Measurements from ENCODE around the gene KIF21A.
"Not testable (repeated sequence)": the region's sequence is repeated elsewhere in the genome, so short reads cannot be mapped to it uniquely, and the experiment has no call there.

Gene KIF21A, protein sequence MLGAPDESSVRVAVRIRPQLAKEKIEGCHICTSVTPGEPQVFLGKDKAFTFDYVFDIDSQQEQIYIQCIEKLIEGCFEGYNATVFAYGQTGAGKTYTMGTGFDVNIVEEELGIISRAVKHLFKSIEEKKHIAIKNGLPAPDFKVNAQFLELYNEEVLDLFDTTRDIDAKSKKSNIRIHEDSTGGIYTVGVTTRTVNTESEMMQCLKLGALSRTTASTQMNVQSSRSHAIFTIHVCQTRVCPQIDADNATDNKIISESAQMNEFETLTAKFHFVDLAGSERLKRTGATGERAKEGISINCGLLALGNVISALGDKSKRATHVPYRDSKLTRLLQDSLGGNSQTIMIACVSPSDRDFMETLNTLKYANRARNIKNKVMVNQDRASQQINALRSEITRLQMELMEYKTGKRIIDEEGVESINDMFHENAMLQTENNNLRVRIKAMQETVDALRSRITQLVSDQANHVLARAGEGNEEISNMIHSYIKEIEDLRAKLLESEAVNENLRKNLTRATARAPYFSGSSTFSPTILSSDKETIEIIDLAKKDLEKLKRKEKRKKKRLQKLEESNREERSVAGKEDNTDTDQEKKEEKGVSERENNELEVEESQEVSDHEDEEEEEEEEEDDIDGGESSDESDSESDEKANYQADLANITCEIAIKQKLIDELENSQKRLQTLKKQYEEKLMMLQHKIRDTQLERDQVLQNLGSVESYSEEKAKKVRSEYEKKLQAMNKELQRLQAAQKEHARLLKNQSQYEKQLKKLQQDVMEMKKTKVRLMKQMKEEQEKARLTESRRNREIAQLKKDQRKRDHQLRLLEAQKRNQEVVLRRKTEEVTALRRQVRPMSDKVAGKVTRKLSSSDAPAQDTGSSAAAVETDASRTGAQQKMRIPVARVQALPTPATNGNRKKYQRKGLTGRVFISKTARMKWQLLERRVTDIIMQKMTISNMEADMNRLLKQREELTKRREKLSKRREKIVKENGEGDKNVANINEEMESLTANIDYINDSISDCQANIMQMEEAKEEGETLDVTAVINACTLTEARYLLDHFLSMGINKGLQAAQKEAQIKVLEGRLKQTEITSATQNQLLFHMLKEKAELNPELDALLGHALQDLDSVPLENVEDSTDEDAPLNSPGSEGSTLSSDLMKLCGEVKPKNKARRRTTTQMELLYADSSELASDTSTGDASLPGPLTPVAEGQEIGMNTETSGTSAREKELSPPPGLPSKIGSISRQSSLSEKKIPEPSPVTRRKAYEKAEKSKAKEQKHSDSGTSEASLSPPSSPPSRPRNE (N-terminal part only)

GRCh38 chr12:39443081-39443928, at the start of gene KIF21A:
Gene KIF21A (minus strand): TSS chr12:39443120. CDS start chr12:39442970, 150 bp downstream.
- DNase-seq (ENCODE audit: low read depth in 2 of 2): peak; percentile 74 to 75

GRCh38 chr12:39490500-39491282, 47.8 kb upstream of the KIF21A start:
- DNase-seq (ENCODE audit: low read depth in 2 of 2): no peak

DNA sequence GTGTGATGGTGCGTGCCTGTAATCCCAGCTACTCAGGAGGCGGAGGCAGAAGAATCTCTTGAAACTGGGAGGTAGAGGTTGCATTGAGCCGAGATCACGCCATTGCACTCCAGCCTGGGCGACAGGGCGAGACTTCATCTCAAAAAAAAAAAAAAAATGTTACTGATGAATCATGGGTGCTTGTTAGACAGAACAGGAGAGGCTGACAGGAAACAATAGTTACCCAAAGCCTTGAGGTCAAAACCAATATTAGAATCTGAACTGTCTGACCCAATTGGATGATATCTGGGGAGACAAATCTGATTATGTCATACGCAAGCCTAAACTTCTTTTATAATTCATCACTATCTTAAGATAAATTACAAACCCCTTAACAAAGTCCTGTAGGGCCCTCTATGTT, 40.7 kb upstream of the KIF21A start:
- DNase-seq (ENCODE audit: low read depth in 2 of 2): no peak

- no peak for DNase-seq (ENCODE audit: low read depth in 2 of 2)
Measured at GRCh38 chr12:39483042-39483441, 40.1 kb upstream of the KIF21A start.

DNA sequence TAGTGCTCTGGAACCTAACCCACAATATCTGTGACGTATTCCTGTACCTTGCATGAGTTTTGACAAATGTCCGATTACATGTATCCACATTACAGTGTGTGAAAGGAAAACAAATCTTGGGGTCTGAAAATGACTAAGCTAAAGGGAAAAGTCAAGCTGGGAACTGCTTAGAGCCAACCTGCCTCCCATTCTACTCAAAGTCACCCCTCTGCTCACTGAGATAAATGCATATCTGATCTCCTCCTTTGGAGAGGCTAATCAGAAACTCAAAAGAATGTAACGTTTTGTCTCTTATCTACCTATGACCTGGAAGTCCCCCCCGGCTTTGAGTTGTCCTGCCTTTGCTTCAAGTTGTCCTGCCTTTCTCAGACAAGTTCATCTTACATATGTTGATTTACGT, 34.0 kb upstream of the KIF21A start:
- DNase-seq (ENCODE audit: low read depth in 2 of 2): no peak

DNA sequence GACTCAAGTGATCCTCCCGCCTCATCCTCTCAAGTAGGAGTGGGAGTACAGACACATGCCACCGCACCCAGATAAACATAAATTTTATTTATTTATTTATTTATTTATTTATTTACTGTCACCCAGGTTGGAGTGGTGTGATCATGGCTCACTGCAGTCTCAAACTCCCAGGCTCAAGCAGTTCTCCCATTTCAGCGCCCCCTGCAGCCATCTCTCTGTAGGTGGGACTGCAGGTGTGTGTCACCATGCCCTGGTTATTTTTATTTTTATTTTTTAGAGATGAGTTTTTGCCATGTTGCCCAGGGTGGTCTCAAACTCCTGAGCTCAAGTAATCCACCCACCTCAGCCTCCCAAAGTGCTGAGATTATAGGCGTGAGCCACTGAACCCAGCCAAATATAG, 33.2 kb upstream of the KIF21A start:
- no peak for DNase-seq (ENCODE audit: low read depth in 2 of 2)

GRCh38 chr12:39475136-39475535, 32.2 kb upstream of the KIF21A start:
- DNase-seq (ENCODE audit: low read depth in 2 of 2): not testable (repeated sequence)

DNA sequence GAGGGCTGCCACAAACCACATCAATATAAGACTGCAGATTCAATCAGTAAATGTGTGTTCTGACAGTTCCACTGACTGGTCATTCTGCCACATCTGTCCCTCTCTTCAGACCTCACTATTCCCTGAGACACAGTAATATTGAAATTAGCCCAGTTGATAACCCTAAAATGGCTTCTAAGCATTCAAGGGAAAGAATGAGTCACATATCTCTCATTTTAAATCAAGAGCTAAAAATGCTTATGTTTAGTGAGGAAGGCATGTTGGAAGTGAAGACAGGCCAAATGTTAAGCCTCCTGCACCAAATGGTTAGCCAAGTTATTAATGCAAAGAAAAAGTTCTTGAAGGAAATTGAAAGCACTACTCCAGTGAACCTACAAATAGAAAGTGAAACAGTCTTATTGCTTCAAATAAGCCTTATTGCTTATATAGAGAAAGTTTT, 24.5 kb upstream of the KIF21A start:
- no peak for DNase-seq (ENCODE audit: low read depth in 2 of 2)

DNA sequence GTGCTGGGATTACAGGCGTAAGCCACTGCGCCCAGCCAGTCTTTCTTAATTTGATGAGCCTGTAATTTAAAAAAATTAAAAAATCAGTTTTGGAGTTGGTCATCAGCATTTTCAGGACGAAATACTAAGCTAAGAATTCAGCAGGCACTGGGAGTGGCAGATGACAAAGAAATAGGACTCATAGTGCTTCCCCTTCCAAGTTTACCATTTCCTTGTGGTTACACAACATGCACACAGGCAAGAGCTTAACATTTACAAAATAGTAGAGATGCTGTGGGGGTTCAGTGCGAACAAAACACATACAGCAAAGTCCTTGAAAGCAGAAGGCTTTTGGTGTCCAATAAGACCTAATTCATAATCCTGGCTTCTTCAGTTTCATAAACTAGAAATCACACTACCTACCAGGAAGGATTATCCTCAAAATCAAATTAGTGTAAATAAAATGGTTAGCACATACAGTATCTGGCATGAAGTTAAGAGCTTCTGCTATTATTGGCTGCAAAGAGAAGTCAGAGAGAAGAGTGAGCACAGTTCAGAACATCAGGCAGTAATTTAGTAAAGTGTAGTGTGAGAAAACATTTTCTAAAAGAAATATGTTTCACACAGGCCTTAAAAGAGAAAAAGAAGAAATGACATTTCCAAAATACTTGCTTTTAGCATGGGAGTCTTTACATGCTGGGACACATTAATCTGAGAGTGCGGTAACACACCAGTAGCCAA, 22.2 kb upstream of the KIF21A start:
- no peak for DNase-seq (ENCODE audit: low read depth in 2 of 2)

DNA sequence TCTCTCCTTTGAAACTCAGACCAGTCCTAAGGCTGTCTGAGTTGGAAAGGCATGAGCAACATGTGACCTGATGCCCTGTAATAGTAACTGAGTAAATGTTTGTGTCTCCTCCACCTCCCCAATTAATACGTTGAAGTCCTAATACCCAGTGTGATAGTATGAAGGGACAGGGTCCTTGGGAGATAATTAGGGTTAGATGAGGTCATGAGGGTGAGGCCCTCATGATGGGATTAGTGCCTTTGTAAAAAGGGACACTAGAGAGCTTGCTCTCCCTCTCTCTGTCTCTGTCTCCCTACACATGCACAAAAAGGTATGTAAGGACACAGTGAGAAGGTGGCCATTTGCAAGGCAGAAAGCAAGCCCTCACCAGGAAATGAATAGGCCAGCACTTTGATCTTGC, 18.1 kb upstream of the KIF21A start:
- no peak for DNase-seq (ENCODE audit: low read depth in 2 of 2)

DNA sequence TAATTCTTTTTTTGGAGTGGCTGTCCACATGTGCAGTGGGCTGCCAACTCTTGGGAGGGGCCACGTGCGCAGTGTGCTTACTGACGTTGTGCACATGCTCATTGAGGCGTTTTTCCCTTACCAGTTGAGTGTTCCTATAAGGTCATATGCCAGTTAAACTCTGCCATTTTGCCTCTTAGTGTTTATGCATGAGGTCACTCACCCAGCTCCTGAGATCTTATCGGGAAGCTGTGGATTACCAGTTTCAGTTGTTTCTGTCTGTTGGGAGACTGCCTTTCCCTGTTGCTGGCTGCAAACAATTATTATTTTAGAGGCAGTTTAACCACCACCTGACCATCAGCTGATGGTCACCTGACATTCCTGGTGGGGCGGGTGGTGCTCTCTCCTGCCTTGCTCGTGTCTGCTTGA, 16.1 kb upstream of the KIF21A start:
- DNase-seq (ENCODE audit: low read depth in 2 of 2): no peak

GRCh38 chr12:39451977-39452376, 9.1 kb upstream of the KIF21A start:
- DNase-seq (ENCODE audit: low read depth in 2 of 2): no peak

- no peak for DNase-seq (ENCODE audit: low read depth in 2 of 2)
Measured at GRCh38 chr12:39448038-39448437, 5.1 kb upstream of the KIF21A start.

DNA sequence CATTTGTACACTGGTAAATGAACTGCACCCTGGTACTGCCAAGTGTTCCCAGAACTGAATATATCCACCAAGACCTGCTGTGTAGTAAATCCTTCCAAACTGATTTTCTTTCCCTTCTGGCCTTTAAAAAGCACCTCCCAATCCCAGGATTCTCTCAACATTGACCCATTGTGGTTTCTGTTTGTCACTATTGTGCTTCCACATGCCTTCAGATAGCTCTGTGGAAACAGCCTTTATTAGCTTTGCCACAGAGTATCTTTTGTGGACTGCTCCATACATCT, 949 bp upstream of the KIF21A start:
- DNase-seq (ENCODE audit: low read depth in 2 of 2): no peak

DNA sequence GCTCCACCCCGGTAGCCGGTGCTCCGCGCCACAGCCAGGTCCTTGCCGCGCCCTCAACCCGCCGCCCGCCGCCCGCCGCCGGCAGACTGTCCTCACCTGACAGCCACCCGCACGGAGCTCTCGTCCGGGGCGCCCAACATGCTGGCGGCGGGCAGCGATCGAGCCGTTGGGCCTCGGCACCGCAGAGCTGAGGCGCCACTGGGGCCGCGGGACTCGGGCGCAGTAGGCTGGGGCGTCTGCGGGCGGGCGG, 164 bp downstream of the KIF21A start:
- no peak for DNase-seq (ENCODE audit: low read depth in 2 of 2)

- peak; percentile 1 to 3 for DNase-seq (ENCODE audit: low read depth in 2 of 2)
Measured at GRCh38 chr12:39441963-39442830, 723 bp downstream of the KIF21A start.

DNA sequence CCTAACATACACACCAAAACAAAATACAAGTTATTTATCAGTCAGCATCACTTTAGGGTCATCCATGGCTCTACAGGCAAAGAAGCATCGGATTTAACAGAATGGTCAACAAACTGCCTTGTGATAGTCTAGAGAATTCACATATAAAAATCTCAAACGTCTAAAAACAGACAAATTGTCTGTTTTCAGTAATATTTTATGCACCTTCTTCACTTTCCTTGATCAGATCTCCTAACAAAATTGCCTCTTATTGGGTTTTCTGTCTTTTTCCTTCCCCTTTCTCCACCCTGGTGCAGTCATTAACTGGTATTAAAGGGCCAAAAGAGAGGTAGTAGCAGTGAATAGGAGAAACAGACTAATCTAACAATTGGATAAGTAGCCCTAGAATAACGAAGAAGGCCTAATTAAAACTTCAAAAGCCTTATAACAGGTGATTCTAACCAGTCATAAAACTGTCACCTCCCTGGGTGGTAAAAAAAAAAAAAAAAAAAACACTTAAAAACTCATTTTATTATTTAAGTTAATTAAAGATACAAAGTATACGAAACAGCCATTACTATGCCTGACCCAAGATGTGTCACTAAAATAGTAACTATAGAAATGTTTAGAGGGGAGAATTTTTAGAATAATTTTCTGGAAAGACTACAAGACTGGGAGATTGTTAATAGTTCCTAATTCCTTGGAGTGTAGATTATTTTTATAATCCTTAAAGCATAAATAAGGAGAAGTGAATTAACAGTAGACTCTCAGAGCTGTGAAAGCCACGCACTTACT, 1.5 kb downstream of the KIF21A start:
- no peak for DNase-seq (ENCODE audit: low read depth in 2 of 2)

DNA sequence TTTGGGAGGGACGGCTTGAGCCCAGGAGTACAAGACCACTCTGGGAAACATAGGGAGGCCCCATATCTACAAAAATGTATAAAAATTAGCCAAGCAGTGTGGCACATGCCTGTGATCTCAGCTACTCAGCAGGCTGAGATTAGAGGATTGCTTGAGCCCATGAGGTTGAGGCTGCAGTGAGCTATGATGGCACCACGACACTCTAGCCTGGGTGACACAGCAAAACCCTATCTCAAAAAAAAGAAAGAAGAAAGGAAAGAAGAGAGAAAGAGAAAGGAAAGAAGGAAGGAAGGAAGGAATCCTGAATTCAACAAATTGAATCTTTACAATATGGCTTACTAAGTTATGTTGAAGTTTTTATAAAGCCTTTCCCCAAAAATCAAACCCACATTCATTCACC, 2.1 kb downstream of the KIF21A start:
- DNase-seq (ENCODE audit: low read depth in 2 of 2): no peak

Measured in stimulated activated CD8-positive, alpha-beta memory T cell treated with anti-CD3 and anti-CD28 coated beads, Interleukin-7, amount 100 ng/mL, for 1 hour (primary cell).